Measurements from ENCODE around the gene LHX2. TPM values are rescaled to one million over a fixed set of nuclear protein-coding genes. Genes with fewer than 3 reads are reported as not detected.

The LHX2 gene
- total and polyA plus RNA-seq, 10 donors: 0.20 to 0.35 (median 0.28) TPM; not detected in 5

- H3K27me3 ChIP-seq (replicated peaks in 1 of 7): peaks cover 10 to 100% (median 100%) of the 10 kb centered on the region in 7 donors
- peak overlapping the region in 6 of 8 donors; percentile 8 to 55 (median 16) for H3K4me3 ChIP-seq
- H3K9me3 ChIP-seq: no peaks in the 10 kb centered on the region
- intact Hi-C loops (cut with DNase I; ENCODE audit: low total_unique reads): no loop called here
- TF ChIP-seq POLR2A (IDR thresholded peaks at IDR 0.05): no peak
- no peak for TF ChIP-seq POLR2AphosphoS5 (IDR thresholded peaks at IDR 0.05)
- no peak for TF ChIP-seq CTCF (IDR thresholded peaks at IDR 0.05 in 8 of 11, conservative IDR thresholded peaks at IDR 0.05 in 3 of 11)
- no peaks in the 10 kb centered on the region for H3K36me3 ChIP-seq
- no peak overlapping the region for H3K27ac ChIP-seq
- DNase-seq: no peak
- 1 to 3% (median 1%) methylated on average over 25 to 38 of the region's 38 CpGs for whole genome bisulfite sequencing, 5 donors
- H3K4me1 ChIP-seq: peaks cover 30 to 67% (median 47%) of the 10 kb centered on the region in 6 donors
These were observed 3.3 kb upstream of the LHX2 start for GRCh38 chr9:124008303-124008693.

GRCh38 chr9:124008694-124009530, 2.7 kb upstream of the LHX2 start:
- TF ChIP-seq CTCF (IDR thresholded peaks at IDR 0.05 in 8 of 11, conservative IDR thresholded peaks at IDR 0.05 in 3 of 11) (no peak), POLR2A (IDR thresholded peaks at IDR 0.05) (no peak), POLR2AphosphoS5 (IDR thresholded peaks at IDR 0.05) (no peak)
- Histone ChIP-seq H3K9me3 (no peaks in the 10 kb centered on the region), H3K27me3 (replicated peaks in 1 of 7) (peaks cover 7 to 100% (median 100%) of the 10 kb centered on the region in 7 donors), H3K4me3 (peak overlapping the region in 6 of 8 donors; percentile 8 to 55 (median 16)), H3K27ac (no peak overlapping the region), H3K4me1 (peaks cover 35 to 74% (median 52%) of the 10 kb centered on the region in 6 donors), H3K36me3 (no peaks in the 10 kb centered on the region)
- no peak for DNase-seq
- WGBS, 5 donors: 2 to 7% (median 3%) methylated on average over 44 to 65 of the region's 65 CpGs
- intact Hi-C loops (cut with DNase I; ENCODE audit: low total_unique reads): no loop called here

- Histone ChIP-seq H3K27me3 (replicated peaks in 1 of 7) (peaks cover 6 to 100% (median 100%) of the 10 kb centered on the region in 7 donors), H3K9me3 (no peaks in the 10 kb centered on the region), H3K4me3 (no peak overlapping the region), H3K36me3 (no peaks in the 10 kb centered on the region), H3K4me1 (peaks cover 35 to 79% (median 52%) of the 10 kb centered on the region in 6 donors), H3K27ac (no peak overlapping the region)
- DNase-seq: no peak
- whole genome bisulfite sequencing, 5 donors: 8 to 14% (median 9%) methylated on average over 21 to 29 of the region's 29 CpGs
- intact Hi-C loops (cut with DNase I; ENCODE audit: low total_unique reads): no loop called here
- no peak for TF ChIP-seq POLR2AphosphoS5 (IDR thresholded peaks at IDR 0.05)
These were observed 1.9 kb upstream of the LHX2 start for GRCh38 chr9:124009531-124010217.

- no peak for DNase-seq
- peaks cover 11 to 100% (median 100%) of the 10 kb centered on the region in 7 donors for H3K27me3 ChIP-seq (replicated peaks in 1 of 7)
- no peaks in the 10 kb centered on the region for H3K36me3 ChIP-seq
- H3K4me1 ChIP-seq: peaks cover 35 to 85% (median 54%) of the 10 kb centered on the region in 6 donors
- no peak overlapping the region for H3K27ac ChIP-seq
- intact Hi-C loops (cut with DNase I; ENCODE audit: low total_unique reads): no loop called here
- 16 to 29% (median 18%) methylated on average over 9 of the region's 9 CpGs for WGBS, 5 donors
- no peak overlapping the region for H3K4me3 ChIP-seq
- H3K9me3 ChIP-seq: no peaks in the 10 kb centered on the region
- TF ChIP-seq CTCF (IDR thresholded peaks at IDR 0.05 in 8 of 11, conservative IDR thresholded peaks at IDR 0.05 in 3 of 11) (no peak), POLR2A (IDR thresholded peaks at IDR 0.05) (no peak), POLR2AphosphoS5 (IDR thresholded peaks at IDR 0.05) (no peak)
These were observed 1.3 kb upstream of the LHX2 start for GRCh38 chr9:124010303-124010664.
